Measurements from ENCODE around the gene TSPAN31.

TSPAN31 gene

GRCh38 chr12:57772429-57773322 is 27.8 kb downstream of the TSPAN31 start, which contains the start of gene EEF1AKMT3:
TSS of gene EEF1AKMT3 (plus strand) at chr12:57772614. CDS start at chr12:57772725, 111 bp downstream.
- TF ChIP-seq, protein P1, sequence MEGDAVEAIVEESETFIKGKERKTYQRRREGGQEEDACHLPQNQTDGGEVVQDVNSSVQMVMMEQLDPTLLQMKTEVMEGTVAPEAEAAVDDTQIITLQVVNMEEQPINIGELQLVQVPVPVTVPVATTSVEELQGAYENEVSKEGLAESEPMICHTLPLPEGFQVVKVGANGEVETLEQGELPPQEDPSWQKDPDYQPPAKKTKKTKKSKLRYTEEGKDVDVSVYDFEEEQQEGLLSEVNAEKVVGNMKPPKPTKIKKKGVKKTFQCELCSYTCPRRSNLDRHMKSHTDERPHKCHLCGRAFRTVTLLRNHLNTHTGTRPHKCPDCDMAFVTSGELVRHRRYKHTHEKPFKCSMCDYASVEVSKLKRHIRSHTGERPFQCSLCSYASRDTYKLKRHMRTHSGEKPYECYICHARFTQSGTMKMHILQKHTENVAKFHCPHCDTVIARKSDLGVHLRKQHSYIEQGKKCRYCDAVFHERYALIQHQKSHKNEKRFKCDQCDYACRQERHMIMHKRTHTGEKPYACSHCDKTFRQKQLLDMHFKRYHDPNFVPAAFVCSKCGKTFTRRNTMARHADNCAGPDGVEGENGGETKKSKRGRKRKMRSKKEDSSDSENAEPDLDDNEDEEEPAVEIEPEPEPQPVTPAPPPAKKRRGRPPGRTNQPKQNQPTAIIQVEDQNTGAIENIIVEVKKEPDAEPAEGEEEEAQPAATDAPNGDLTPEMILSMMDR (IDR thresholded peaks at IDR 0.05), result no peak

GRCh38 chr12:57775044-57775443 is 30.2 kb downstream of the TSPAN31 start:
- TF ChIP-seq, protein P1 (IDR thresholded peaks at IDR 0.05), result no peak

GRCh38 chr12:57775563-57776246 is 30.9 kb downstream of the TSPAN31 start:
- TF ChIP-seq, protein P1 (IDR thresholded peaks at IDR 0.05), result no peak

GRCh38 chr12:57776247-57776587 is 31.4 kb downstream of the TSPAN31 start:
- TF ChIP-seq, protein P1 (IDR thresholded peaks at IDR 0.05), result no peak

DNA sequence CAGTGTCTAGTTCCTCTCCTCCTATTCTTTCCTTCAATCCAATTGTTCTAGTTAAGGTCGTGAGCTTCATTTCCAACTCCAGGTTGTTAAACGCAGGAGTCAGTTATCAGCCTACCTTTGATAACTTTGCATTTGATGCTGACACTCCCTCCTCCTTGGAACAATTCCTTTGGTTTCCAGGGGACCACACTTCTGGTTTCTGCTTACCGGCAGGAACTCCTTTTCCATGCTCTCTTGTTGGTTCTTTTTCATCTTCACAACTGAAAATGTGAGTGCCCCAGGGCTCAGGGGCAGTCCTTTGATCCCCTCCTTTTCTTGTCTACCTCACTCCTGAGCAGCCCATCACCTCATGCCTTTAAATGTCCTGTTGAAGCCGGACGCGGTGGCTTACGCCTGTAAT is 32.5 kb downstream of the TSPAN31 start:
- TF ChIP-seq, protein P1 (IDR thresholded peaks at IDR 0.05), result no peak

- TF ChIP-seq, protein P1 (IDR thresholded peaks at IDR 0.05), result no peak
These were observed 33.1 kb downstream of the TSPAN31 start for GRCh38 chr12:57777911-57778310.

DNA sequence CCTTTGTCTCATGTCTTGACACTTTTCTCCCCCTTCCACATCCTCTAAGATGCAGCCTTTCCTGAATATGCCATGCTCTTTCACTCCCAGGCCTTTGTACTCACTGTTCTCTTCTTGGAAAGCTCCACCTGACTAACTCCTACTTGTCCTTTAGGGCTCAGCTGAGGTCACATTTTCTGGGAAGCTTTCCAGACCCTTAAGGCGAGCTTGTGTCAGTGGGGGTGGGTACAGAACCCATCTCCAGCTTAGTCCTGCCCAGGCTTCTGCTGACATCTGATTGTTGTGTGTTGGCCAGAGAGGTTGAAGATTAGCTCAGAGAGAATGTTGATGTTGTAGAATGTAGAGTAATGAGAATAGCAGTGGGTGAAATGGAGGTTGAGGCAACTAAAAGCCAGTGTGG is 34.9 kb downstream of the TSPAN31 start:
- TF ChIP-seq, protein P1 (IDR thresholded peaks at IDR 0.05), result no peak
